Muscle layer of colon (tissue), 2 donors: Measurements from ENCODE around the gene OLFM3.

Experiments used
- H3K27ac ChIP-seq: one replicate; pipeline ENCODE4 v1.7.0; 2013; ENCODE audit warnings: low read depth, mild to moderate bottlenecking, low read length, moderate library complexity
- H3K27me3 ChIP-seq, 2 donors: one replicate each; pipeline ENCODE4 v1.7.0; 2013; ENCODE audit warnings: low read length in 2 of 2, mild to moderate bottlenecking in 2 of 2; ENCODE audit not compliant: insufficient read depth in 2 of 2, control insufficient read depth in 1 of 2
- H3K36me3 ChIP-seq: one replicate; pipeline ENCODE4 v1.7.0; 2013; ENCODE audit warnings: mild to moderate bottlenecking, low read length; ENCODE audit not compliant: insufficient read depth
- H3K4me1 ChIP-seq: one replicate; pipeline ENCODE4 v1.7.0; 2013; ENCODE audit warnings: mild to moderate bottlenecking, low read length; ENCODE audit not compliant: insufficient read depth
- H3K4me3 ChIP-seq, 2 donors: one replicate each; pipeline ENCODE4 v1.7.0; 2013; ENCODE audit warnings: low read length in 2 of 2, low read depth in 1 of 2, mild to moderate bottlenecking in 1 of 2, moderate library complexity in 1 of 2
- H3K9ac ChIP-seq: one replicate; pipeline ENCODE4 v1.7.0; 2013; ENCODE audit warnings: low read length
- H3K9me3 ChIP-seq: one replicate; pipeline ENCODE4 v1.7.0; 2013; ENCODE audit warnings: mild to moderate bottlenecking, low read length
- donor health status: abdominal sarcoma.
- donor health status: Adenocarcinoma of cecum.

OLFM3 gene

GRCh38 chr1:101976161-101976560 lies 20.6 kb downstream of the OLFM3 start:
- Histone ChIP-seq H3K4me1 (no peaks in the 10 kb centered on the region), H3K27ac (no peak overlapping the region), H3K9ac (no peak overlapping the region), H3K9me3 (no peaks in the 10 kb centered on the region), H3K36me3 (no peaks in the 10 kb centered on the region), H3K27me3 (no peaks in the 10 kb centered on the region), H3K4me3 (no peak overlapping the region)

GRCh38 chr1:101975371-101975770 lies 21.4 kb downstream of the OLFM3 start:
- Histone ChIP-seq H3K4me1 (no peaks in the 10 kb centered on the region), H3K4me3 (no peak overlapping the region), H3K27me3 (no peaks in the 10 kb centered on the region)

GRCh38 chr1:101974599-101975274 lies 22.0 kb downstream of the OLFM3 start:
- Histone ChIP-seq H3K27me3 (no peaks in the 10 kb centered on the region), H3K4me1 (no peaks in the 10 kb centered on the region), H3K4me3 (no peak overlapping the region), H3K27ac (no peak overlapping the region), H3K9ac (no peak overlapping the region), H3K36me3 (no peaks in the 10 kb centered on the region), H3K9me3 (no peaks in the 10 kb centered on the region)

More at GRCh38 chr1:101975371-101975770, 21.4 kb downstream of the OLFM3 start:
- no peaks in the 10 kb centered on the region for H3K9me3 ChIP-seq
- no peak overlapping the region for H3K9ac ChIP-seq
- H3K36me3 ChIP-seq, result no peaks in the 10 kb centered on the region
- no peak overlapping the region for H3K27ac ChIP-seq

GRCh38 chr1:101971304-101971703 lies 25.4 kb downstream of the OLFM3 start:
- no peak overlapping the region for H3K9ac ChIP-seq
- no peaks in the 10 kb centered on the region for H3K27me3 ChIP-seq
- H3K9me3 ChIP-seq, result no peaks in the 10 kb centered on the region
- no peaks in the 10 kb centered on the region for H3K4me1 ChIP-seq
- no peak overlapping the region for H3K4me3 ChIP-seq
- H3K27ac ChIP-seq, result no peak overlapping the region
- no peaks in the 10 kb centered on the region for H3K36me3 ChIP-seq

- Histone ChIP-seq H3K27me3 (no peaks in the 10 kb centered on the region), H3K9me3 (no peaks in the 10 kb centered on the region), H3K4me3 (no peak overlapping the region), H3K4me1 (no peaks in the 10 kb centered on the region), H3K36me3 (no peaks in the 10 kb centered on the region), H3K9ac (no peak overlapping the region), H3K27ac (no peak overlapping the region)
These were observed 28.9 kb downstream of the OLFM3 start for GRCh38 chr1:101967871-101968270.

GRCh38 chr1:101965341-101965740 lies 31.4 kb downstream of the OLFM3 start:
- H3K4me3 ChIP-seq, result no peak overlapping the region
- no peaks in the 10 kb centered on the region for H3K36me3 ChIP-seq
- no peaks in the 10 kb centered on the region for H3K27me3 ChIP-seq

GRCh38 chr1:101964708-101965107 lies 32.0 kb downstream of the OLFM3 start:
- Histone ChIP-seq H3K36me3 (no peaks in the 10 kb centered on the region), H3K9ac (no peak overlapping the region), H3K27ac (no peak overlapping the region), H3K4me3 (no peak overlapping the region), H3K27me3 (no peaks in the 10 kb centered on the region), H3K4me1 (no peaks in the 10 kb centered on the region), H3K9me3 (no peaks in the 10 kb centered on the region)

More at GRCh38 chr1:101965341-101965740, 31.4 kb downstream of the OLFM3 start:
- H3K9ac ChIP-seq, result no peak overlapping the region
- H3K9me3 ChIP-seq, result no peaks in the 10 kb centered on the region
- no peaks in the 10 kb centered on the region for H3K4me1 ChIP-seq
- H3K27ac ChIP-seq, result no peak overlapping the region

GRCh38 chr1:101960142-101960541 lies 36.6 kb downstream of the OLFM3 start:
- Histone ChIP-seq H3K9ac (no peak overlapping the region), H3K27me3 (no peaks in the 10 kb centered on the region), H3K27ac (no peak overlapping the region), H3K4me1 (no peaks in the 10 kb centered on the region), H3K4me3 (no peak overlapping the region), H3K9me3 (no peaks in the 10 kb centered on the region), H3K36me3 (no peaks in the 10 kb centered on the region)

GRCh38 chr1:101959456-101959855 lies 37.3 kb downstream of the OLFM3 start:
- Histone ChIP-seq H3K36me3 (no peaks in the 10 kb centered on the region), H3K9ac (no peak overlapping the region), H3K27me3 (no peaks in the 10 kb centered on the region), H3K9me3 (no peaks in the 10 kb centered on the region), H3K27ac (no peak overlapping the region), H3K4me1 (no peaks in the 10 kb centered on the region), H3K4me3 (no peak overlapping the region)

- no peak overlapping the region for H3K27ac ChIP-seq
- H3K36me3 ChIP-seq, result no peaks in the 10 kb centered on the region
- no peaks in the 10 kb centered on the region for H3K9me3 ChIP-seq
- H3K4me1 ChIP-seq, result no peaks in the 10 kb centered on the region
- no peak overlapping the region for H3K4me3 ChIP-seq
- no peak overlapping the region for H3K9ac ChIP-seq
- no peaks in the 10 kb centered on the region for H3K27me3 ChIP-seq
These were observed 39.0 kb downstream of the OLFM3 start for GRCh38 chr1:101957771-101958170.

GRCh38 chr1:101953623-101954022 lies 43.1 kb downstream of the OLFM3 start:
- Histone ChIP-seq H3K27me3 (no peaks in the 10 kb centered on the region), H3K36me3 (no peaks in the 10 kb centered on the region), H3K4me1 (no peaks in the 10 kb centered on the region), H3K27ac (no peak overlapping the region), H3K9ac (no peak overlapping the region), H3K9me3 (no peaks in the 10 kb centered on the region), H3K4me3 (no peak overlapping the region)

GRCh38 chr1:101945884-101946283 lies 50.8 kb downstream of the OLFM3 start:
- Histone ChIP-seq H3K9ac (no peak overlapping the region), H3K4me1 (no peaks in the 10 kb centered on the region), H3K27ac (no peak overlapping the region), H3K27me3 (no peaks in the 10 kb centered on the region), H3K36me3 (no peaks in the 10 kb centered on the region), H3K4me3 (no peak overlapping the region), H3K9me3 (no peaks in the 10 kb centered on the region)
